Loucy (cell line): Measurements from ENCODE around the gene RERG.

Experiments
- H2AFZ ChIP-seq: fragments of 200-600 bp; sonication (generic); 2 replicates; pipeline ENCODE4 v1.6.0; 2016; ENCODE audit warnings: antibody characterized with exemption, mild to moderate bottlenecking, low read length, moderate library complexity
- H3F3A ChIP-seq: fragments of 200-600 bp; 2 replicates; pipeline ENCODE4 v1.6.0; 2016; ENCODE audit warnings: antibody characterized with exemption, low read depth, mild to moderate bottlenecking
- H3K27me3 ChIP-seq: fragments of 200-600 bp; sonication (generic); 2 replicates; pipeline ENCODE4 v1.6.1; 2014; ENCODE audit warnings: low read length, mild to moderate bottlenecking; ENCODE audit not compliant: insufficient read depth, poor library complexity, severe bottlenecking
- H3K36me3 ChIP-seq: fragments of 200-600 bp; sonication (generic); 2 replicates; pipeline ENCODE4 v1.6.1; 2016; ENCODE audit warnings: low read length; ENCODE audit not compliant: insufficient read depth
- H3K4me1 ChIP-seq: fragments of 200-600 bp; sonication (generic); 2 replicates; pipeline ENCODE4 v1.5.1; 2014; ENCODE audit warnings: low read length, mild to moderate bottlenecking; ENCODE audit not compliant: insufficient read depth, poor library complexity, severe bottlenecking
- H3K4me2 ChIP-seq: fragments of 200-600 bp; sonication (generic); 2 replicates; pipeline ENCODE4 v1.6.0; 2014; ENCODE audit warnings: antibody characterized with exemption, low read length, low read depth, mild to moderate bottlenecking; ENCODE audit not compliant: poor library complexity, severe bottlenecking
- H3K4me3 ChIP-seq: fragments of 200-600 bp; sonication (generic); 2 replicates; pipeline ENCODE4 v1.5.1; 2014; ENCODE audit warnings: low read length, mild to moderate bottlenecking, mixed read lengths; ENCODE audit not compliant: poor library complexity, severe bottlenecking
- H3K79me2 ChIP-seq: fragments of 200-600 bp; sonication (generic); 2 replicates; pipeline ENCODE4 v1.6.1; 2014; ENCODE audit warnings: low read length; ENCODE audit not compliant: insufficient read depth
- H3K9ac ChIP-seq: fragments of 200-600 bp; sonication (generic); 2 replicates; pipeline ENCODE4 v1.6.0; 2014; ENCODE audit warnings: mild to moderate bottlenecking, low read depth, low read length, moderate library complexity; ENCODE audit not compliant: poor library complexity, severe bottlenecking
- H3K9me2 ChIP-seq: fragments of 200-600 bp; sonication (generic); replicated peaks from 2 replicates; pipeline ENCODE4 v1.6.1; 2016; ENCODE audit warnings: low read depth, low read length, mixed read lengths
- H3K9me3 ChIP-seq: fragments of 200-600 bp; sonication (generic); 2 replicates; pipeline ENCODE4 v1.6.1; 2014; ENCODE audit warnings: mild to moderate bottlenecking, antibody characterized with exemption, low read length, low read depth; ENCODE audit not compliant: insufficient read depth
- H4K20me1 ChIP-seq: fragments of 200-600 bp; sonication (generic); 2 replicates; pipeline ENCODE4 v1.6.0; 2014; ENCODE audit warnings: antibody characterized with exemption, low read length, mild to moderate bottlenecking; ENCODE audit not compliant: insufficient read depth, poor library complexity, severe bottlenecking
- CTCF ChIP-seq: fragments of 200-600 bp; sonication (generic); conservative IDR thresholded peaks from 2 replicates; pipeline ENCODE4 v1.5.1; 2014; ENCODE audit warnings: mild to moderate bottlenecking, antibody characterized with exemption, low read length
- EZH2phosphoT487 ChIP-seq: fragments of 200-600 bp; IDR thresholded peaks from 2 replicates; pipeline ENCODE4 v1.6.1; 2018; ENCODE audit warnings: antibody characterized with exemption, mild to moderate bottlenecking, moderate library complexity, borderline replicate concordance

The RERG gene

GRCh38 chr12:15155271-15155670, 65.9 kb downstream of the RERG start:
- Histone ChIP-seq H4K20me1 (no peaks in the 10 kb centered on the region), H3K4me3 (no peak overlapping the region), H2AFZ (no peak overlapping the region), H3K36me3 (no peaks in the 10 kb centered on the region), H3K9me2 (no peaks in the 10 kb centered on the region), H3K27me3 (no peaks in the 10 kb centered on the region), H3K4me1 (no peaks in the 10 kb centered on the region), H3K9ac (no peak overlapping the region), H3K79me2 (no peaks in the 10 kb centered on the region), H3K4me2 (no peak overlapping the region), H3F3A (no peaks in the 10 kb centered on the region), H3K9me3 (no peaks in the 10 kb centered on the region)
- TF ChIP-seq CTCF (no peak), EZH2phosphoT487 (no peak)

- H3K9me2 ChIP-seq = no peaks in the 10 kb centered on the region
- no peak for TF ChIP-seq EZH2phosphoT487
- no peaks in the 10 kb centered on the region for H3F3A ChIP-seq
- no peak overlapping the region for H3K4me3 ChIP-seq
- no peaks in the 10 kb centered on the region for H3K27me3 ChIP-seq
- no peaks in the 10 kb centered on the region for H3K9me3 ChIP-seq
- H2AFZ ChIP-seq = no peak overlapping the region
- H3K4me1 ChIP-seq = no peaks in the 10 kb centered on the region
- H3K79me2 ChIP-seq = no peaks in the 10 kb centered on the region
- H4K20me1 ChIP-seq = no peaks in the 10 kb centered on the region
- no peak overlapping the region for H3K9ac ChIP-seq
- H3K4me2 ChIP-seq = no peak overlapping the region
- no peaks in the 10 kb centered on the region for H3K36me3 ChIP-seq
Observed at GRCh38 chr12:15154103-15154502, 67.1 kb downstream of the RERG start.

GRCh38 chr12:15152868-15153267, 68.3 kb downstream of the RERG start:
- Histone ChIP-seq H4K20me1 (no peaks in the 10 kb centered on the region), H3K9ac (no peak overlapping the region), H3K4me1 (no peaks in the 10 kb centered on the region), H3K9me2 (no peaks in the 10 kb centered on the region), H3K4me3 (no peak overlapping the region), H3K79me2 (no peaks in the 10 kb centered on the region), H3K4me2 (no peak overlapping the region), H3K27me3 (no peaks in the 10 kb centered on the region), H2AFZ (no peak overlapping the region), H3K36me3 (no peaks in the 10 kb centered on the region), H3F3A (no peaks in the 10 kb centered on the region), H3K9me3 (no peaks in the 10 kb centered on the region)
- TF ChIP-seq EZH2phosphoT487 = no peak
- TF ChIP-seq CTCF = no peak

GRCh38 chr12:15152456-15152855, 68.8 kb downstream of the RERG start:
- no peak overlapping the region for H2AFZ ChIP-seq
- TF ChIP-seq EZH2phosphoT487 = no peak
- 0 out of 2 replicates have a peak, but pooled peaks have one; percentile 13 for TF ChIP-seq CTCF
- H3K27me3 ChIP-seq = no peaks in the 10 kb centered on the region
- no peaks in the 10 kb centered on the region for H3K79me2 ChIP-seq
- H3K36me3 ChIP-seq = no peaks in the 10 kb centered on the region
- H3K9ac ChIP-seq = no peak overlapping the region
- H3K4me1 ChIP-seq = no peaks in the 10 kb centered on the region
- no peaks in the 10 kb centered on the region for H3K9me3 ChIP-seq
- no peaks in the 10 kb centered on the region for H3F3A ChIP-seq
- no peaks in the 10 kb centered on the region for H4K20me1 ChIP-seq
- H3K4me2 ChIP-seq = no peak overlapping the region
- H3K9me2 ChIP-seq = no peaks in the 10 kb centered on the region
- no peak overlapping the region for H3K4me3 ChIP-seq
